ENCODE data around the gene S100A4. TPM values are rescaled to one million over a fixed set of nuclear protein-coding genes. Genes with fewer than 3 reads are reported as not detected.

S100A4 gene
- total and polyA plus RNA-seq, 4 donors = 44.0 to 2,351 (median 762) TPM

DNA sequence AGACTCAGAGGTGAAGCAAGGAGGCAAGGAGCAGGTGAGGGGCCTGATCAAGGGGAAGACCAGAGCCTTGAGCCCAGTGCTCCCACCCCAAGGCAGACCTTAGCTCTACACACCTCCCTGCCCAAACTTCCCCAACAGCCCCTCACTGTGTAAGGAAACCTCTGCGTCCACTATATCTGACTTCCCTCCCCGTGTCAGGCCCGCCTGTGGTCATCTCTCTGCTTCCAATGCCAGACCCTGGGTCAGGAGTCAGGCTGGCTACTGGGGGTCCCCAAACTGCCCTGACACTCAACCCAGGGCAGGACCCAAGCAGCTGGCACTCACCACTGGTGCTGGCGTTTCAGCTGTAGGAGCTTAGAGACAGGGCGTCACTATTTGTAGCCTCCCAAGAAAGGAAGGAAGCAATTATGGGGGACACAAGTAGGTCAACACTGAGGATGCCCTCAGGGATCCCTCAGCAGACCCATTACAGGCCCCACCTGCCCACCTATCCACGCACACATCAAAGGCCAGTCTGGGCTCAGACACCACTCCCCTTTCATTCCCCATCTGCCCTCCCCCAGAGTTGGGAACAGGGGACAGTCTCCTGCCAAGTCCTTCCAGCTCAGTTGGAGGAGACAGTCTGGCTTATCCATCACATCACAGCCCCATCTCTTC is 4.3 kb upstream of the S100A4 start:
- Histone ChIP-seq H3K9ac (ENCODE audit: insufficient read depth in 1 of 2, low read length in 2 of 2) (no peak overlapping the region), H3K4me3 (no peak overlapping the region), H3K9me3 (ENCODE audit: control insufficient read depth in 4 of 4, insufficient read depth in 3 of 4, low read length in 3 of 4) (no peaks in the 10 kb centered on the region), H3K4me1 (ENCODE audit: control insufficient read depth in 5 of 5, insufficient read depth in 5 of 5, low read length in 5 of 5) (peaks cover 3 to 63% (median 12%) of the 10 kb centered on the region in 5 donors), H3K27ac (ENCODE audit: low read depth in 1 of 2, low read length in 1 of 2) (peak overlapping the region in 1 of 2 donors; percentile 74), H3K36me3 (ENCODE audit: control insufficient read depth in 4 of 4, insufficient read depth in 4 of 4, low read length in 4 of 4) (no peaks in the 10 kb centered on the region), H3K27me3 (ENCODE audit: control insufficient read depth in 3 of 3, insufficient read depth in 3 of 3, low read length in 2 of 3) (no peaks in the 10 kb centered on the region)
- WGBS, 2 donors = 81 to 85% methylated on average over 6 of the region's 6 CpGs
- ATAC-seq (ENCODE audit: insufficient read depth, low FRiP score) (no peak), DNase-seq (no peak)
- TF ChIP-seq, protein P1, sequence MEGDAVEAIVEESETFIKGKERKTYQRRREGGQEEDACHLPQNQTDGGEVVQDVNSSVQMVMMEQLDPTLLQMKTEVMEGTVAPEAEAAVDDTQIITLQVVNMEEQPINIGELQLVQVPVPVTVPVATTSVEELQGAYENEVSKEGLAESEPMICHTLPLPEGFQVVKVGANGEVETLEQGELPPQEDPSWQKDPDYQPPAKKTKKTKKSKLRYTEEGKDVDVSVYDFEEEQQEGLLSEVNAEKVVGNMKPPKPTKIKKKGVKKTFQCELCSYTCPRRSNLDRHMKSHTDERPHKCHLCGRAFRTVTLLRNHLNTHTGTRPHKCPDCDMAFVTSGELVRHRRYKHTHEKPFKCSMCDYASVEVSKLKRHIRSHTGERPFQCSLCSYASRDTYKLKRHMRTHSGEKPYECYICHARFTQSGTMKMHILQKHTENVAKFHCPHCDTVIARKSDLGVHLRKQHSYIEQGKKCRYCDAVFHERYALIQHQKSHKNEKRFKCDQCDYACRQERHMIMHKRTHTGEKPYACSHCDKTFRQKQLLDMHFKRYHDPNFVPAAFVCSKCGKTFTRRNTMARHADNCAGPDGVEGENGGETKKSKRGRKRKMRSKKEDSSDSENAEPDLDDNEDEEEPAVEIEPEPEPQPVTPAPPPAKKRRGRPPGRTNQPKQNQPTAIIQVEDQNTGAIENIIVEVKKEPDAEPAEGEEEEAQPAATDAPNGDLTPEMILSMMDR (IDR thresholded peaks at IDR 0.05; ENCODE audit: control extremely low read depth, extremely low read depth) = no peak

DNA sequence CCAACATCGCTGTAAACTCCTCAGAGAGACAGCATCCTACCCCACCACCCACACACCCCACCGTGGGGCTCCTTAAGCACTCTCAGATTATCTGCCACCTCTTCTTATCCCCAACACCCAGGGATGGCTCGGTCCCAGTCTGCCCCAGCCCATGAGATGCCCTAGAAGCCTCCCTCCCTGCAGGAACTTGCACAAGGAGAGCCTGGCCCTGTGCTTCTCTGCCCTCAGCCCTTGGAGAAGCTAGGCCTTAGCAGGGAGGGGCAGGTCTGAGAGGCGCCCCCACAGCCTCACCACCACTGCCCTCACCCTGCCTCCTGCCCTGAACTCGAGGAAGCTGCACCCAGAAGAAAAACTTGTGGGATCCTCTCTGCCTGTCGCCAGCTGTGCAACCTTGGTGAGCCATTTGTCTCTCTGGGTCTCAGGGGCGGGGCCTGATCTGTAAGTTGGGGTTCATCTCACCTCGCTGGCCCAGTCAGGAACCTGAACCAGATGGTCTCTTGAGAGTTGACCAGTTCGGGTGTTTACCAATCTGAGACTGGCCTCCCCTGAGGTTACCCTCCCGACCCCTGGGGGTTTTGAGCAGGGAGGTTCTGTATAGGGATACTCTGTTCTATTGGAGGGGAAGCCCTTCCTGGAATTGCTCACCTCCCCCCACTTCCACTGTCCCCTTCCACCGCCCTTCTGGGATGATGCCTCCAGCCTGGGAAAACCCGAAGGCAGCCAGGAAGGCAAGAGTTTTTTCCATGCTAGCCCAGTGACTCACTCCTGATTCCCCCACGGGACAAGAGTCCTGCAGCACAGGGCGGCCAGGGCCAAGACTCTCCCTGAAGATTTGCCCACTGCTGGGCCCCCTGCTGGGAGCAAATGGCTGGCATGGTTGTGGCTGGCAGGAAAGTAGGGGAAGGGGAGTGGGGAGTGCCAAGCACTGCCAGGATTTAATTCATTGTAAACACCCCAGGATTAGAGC is 3.4 kb upstream of the S100A4 start, which contains the start of gene S100A3:
S100A3 (minus strand) TSS at position 537 of the 967 bp plus-strand sequence. CDS start 773 bp downstream, outside the sequence.
- no peak for DNase-seq
- peaks cover 3 to 67% (median 17%) of the 10 kb centered on the region in 5 donors for H3K4me1 ChIP-seq (ENCODE audit: control insufficient read depth in 5 of 5, insufficient read depth in 5 of 5, low read length in 5 of 5)
- peak within 1 kb of the TSS in 1 of 2 donors; percentile 74 for H3K27ac ChIP-seq (ENCODE audit: low read depth in 1 of 2, low read length in 1 of 2)
- H3K9me3 ChIP-seq (ENCODE audit: control insufficient read depth in 4 of 4, insufficient read depth in 3 of 4, low read length in 3 of 4) = no peaks in the 10 kb centered on the region
- no peaks in the 10 kb centered on the region for H3K36me3 ChIP-seq (ENCODE audit: control insufficient read depth in 4 of 4, insufficient read depth in 4 of 4, low read length in 4 of 4)
- TF ChIP-seq, protein P1 (IDR thresholded peaks at IDR 0.05; ENCODE audit: control extremely low read depth, extremely low read depth) = no peak
- 61 to 76% methylated on average over 14 of the region's 14 CpGs for WGBS, 2 donors
- no peaks in the 10 kb centered on the region for H3K27me3 ChIP-seq (ENCODE audit: control insufficient read depth in 3 of 3, insufficient read depth in 3 of 3, low read length in 2 of 3)
- peak; percentile 9 for ATAC-seq (ENCODE audit: insufficient read depth, low FRiP score)
- no peak within 1 kb of the TSS for H3K4me3 ChIP-seq
- H3K9ac ChIP-seq (ENCODE audit: insufficient read depth in 1 of 2, low read length in 2 of 2) = no peak within 1 kb of the TSS

DNA sequence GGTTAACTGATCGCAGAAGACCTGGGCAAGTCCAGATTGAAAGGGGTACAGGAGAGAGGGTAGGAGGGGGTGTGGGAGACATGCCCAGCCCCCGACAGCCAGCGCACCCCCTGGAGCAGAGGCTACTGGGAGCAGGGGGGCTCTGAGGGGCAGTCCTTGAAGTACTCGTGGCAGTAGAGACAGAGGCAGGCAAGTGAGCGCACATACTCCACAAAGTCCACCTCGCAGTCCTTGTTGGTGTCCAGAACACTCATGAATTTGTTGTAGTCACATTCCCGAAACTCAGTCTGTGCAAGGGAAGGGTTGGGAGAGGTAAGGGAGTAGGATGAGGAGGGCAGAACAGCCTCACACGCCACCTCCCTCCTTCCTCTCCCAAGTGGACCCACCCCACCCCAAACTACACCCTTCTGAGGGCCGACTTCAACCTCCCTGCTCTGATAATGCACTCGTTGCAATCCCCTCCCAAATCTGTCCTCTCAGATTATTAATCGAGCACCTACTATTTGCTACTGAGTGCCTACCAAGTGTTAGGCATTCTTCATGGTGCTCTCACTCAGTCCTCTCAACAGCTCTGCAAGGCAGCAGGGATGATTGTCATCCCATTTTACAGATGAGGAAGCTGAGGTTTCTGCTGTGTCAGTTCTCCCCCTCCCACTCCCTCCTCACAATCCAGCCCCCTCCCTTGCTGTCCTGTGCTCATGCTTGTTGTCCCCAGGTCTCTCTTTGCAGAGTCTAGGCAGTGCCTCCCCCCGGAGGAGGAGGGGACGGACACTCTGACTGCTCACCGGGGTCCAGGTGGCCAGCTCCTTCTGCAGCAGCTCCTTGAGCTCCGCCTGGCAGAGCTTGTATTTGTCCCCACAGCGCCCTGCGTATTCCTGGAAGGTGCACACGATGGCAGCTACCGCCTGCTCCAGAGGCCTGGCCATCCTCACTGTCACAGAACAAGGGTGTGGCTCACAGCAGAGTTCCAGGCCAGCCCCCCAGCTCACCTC is 2.2 kb upstream of the S100A4 start:
- 85 to 94% methylated on average over 19 of the region's 19 CpGs for WGBS, 2 donors
- Histone ChIP-seq H3K36me3 (ENCODE audit: control insufficient read depth in 4 of 4, insufficient read depth in 4 of 4, low read length in 4 of 4) (peaks cover 0 to 3% (median 0%) of the 10 kb centered on the region in 4 donors), H3K27me3 (ENCODE audit: control insufficient read depth in 3 of 3, insufficient read depth in 3 of 3, low read length in 2 of 3) (no peaks in the 10 kb centered on the region), H3K4me3 (no peak overlapping the region), H3K27ac (ENCODE audit: low read depth in 1 of 2, low read length in 1 of 2) (peak overlapping the region in 1 of 2 donors; percentile 51), H3K9ac (ENCODE audit: insufficient read depth in 1 of 2, low read length in 2 of 2) (no peak overlapping the region), H3K4me1 (ENCODE audit: control insufficient read depth in 5 of 5, insufficient read depth in 5 of 5, low read length in 5 of 5) (peaks cover 3 to 63% (median 17%) of the 10 kb centered on the region in 5 donors), H3K9me3 (ENCODE audit: control insufficient read depth in 4 of 4, insufficient read depth in 3 of 4, low read length in 3 of 4) (no peaks in the 10 kb centered on the region)
- TF ChIP-seq, protein P1 (IDR thresholded peaks at IDR 0.05; ENCODE audit: control extremely low read depth, extremely low read depth) = no peak
- no peak for ATAC-seq (ENCODE audit: insufficient read depth, low FRiP score)
- no peak for DNase-seq

Data from lung (tissue), 12 donors.